H1 (cell line): Measurements from ENCODE around the gene ATG16L1. TPM values are rescaled to one million over a fixed set of nuclear protein-coding genes. Genes with fewer than 3 reads are reported as not detected.

Source experiments
- CHD1 ChIP-seq: IDR thresholded peaks from 2 replicates; pipeline ENCODE4 v1.6.1; 2012; ENCODE audit warnings: low read depth, low read length, improper control_type of control experiment
- EGR1 ChIP-seq: IDR thresholded peaks from 2 replicates; pipeline ENCODE4 v1.6.1; 2011; ENCODE audit warnings: low read depth, low read length, borderline replicate concordance
- MAFK ChIP-seq: IDR thresholded peaks from 2 replicates; pipeline ENCODE4 v1.6.1; 2012; ENCODE audit warnings: low read depth, mild to moderate bottlenecking, improper control_type of control experiment, low read length
- NANOG ChIP-seq: IDR thresholded peaks from 2 replicates; pipeline ENCODE4 v1.6.1; 2011; ENCODE audit warnings: low read length, low read depth, mild to moderate bottlenecking, inconsistent platforms; ENCODE audit not compliant: insufficient read depth, poor library complexity, severe bottlenecking
- SP2 ChIP-seq: IDR thresholded peaks from 2 replicates; pipeline ENCODE4 v1.6.1; 2012; ENCODE audit warnings: mild to moderate bottlenecking, low read length, inconsistent platforms
- SP4 ChIP-seq: IDR thresholded peaks from 2 replicates; pipeline ENCODE4 v1.6.1; 2012; ENCODE audit warnings: low read length, inconsistent platforms
- polyA plus RNA-seq, 7 experiments: library from polyadenylated mRNA; depleted of rRNA in 3 of 7; stranded (reverse) in 5 of 7; unstranded in 2 of 7; fragments of >200 nt in 5 of 7; fragments of 200-250 nt in 2 of 7; gene quantifications; 1 replicate in 5 of 7; 2 replicates in 1 of 7; 4 replicates in 1 of 7; pipeline versions ENCODE4 v1.2.1 to v1.2.3, GENCODE V29; 2011 to 2013; ENCODE audit warnings: missing spikeins in 2 of 7, mixed read lengths in 2 of 7
- total RNA-seq: library from RNA; stranded (reverse); fragmentation: NEBNext Ultra II Directional; extraction: Animal tissue kit (Norgen Biotek cat#: 25700); gene quantifications from 2 replicates; pipeline ENCODE4 v1.2.1, GENCODE V29; 2021
- TF ChIP-seq, protein P1 (sequence below), 3 experiments: IDR thresholded peaks; 1 replicate in 2 of 3; 2 replicates in 1 of 3; pipeline versions ENCODE4 v1.5.1 to v1.6.1; 2011; ENCODE audit warnings: low read length in 3 of 3, mild to moderate bottlenecking in 3 of 3, inconsistent platforms in 2 of 3, low read depth in 1 of 3, moderate library complexity in 1 of 3; ENCODE audit not compliant: insufficient read depth in 1 of 3; ENCODE audit errors: control extremely low read depth in 1 of 3

ATG16L1 gene
- total and polyA plus RNA-seq, 2 of the 8 experiments (the other 6 are each of a cell fraction or from before 2014, with no cell fraction given): 18.3 to 31.0 TPM

DNA sequence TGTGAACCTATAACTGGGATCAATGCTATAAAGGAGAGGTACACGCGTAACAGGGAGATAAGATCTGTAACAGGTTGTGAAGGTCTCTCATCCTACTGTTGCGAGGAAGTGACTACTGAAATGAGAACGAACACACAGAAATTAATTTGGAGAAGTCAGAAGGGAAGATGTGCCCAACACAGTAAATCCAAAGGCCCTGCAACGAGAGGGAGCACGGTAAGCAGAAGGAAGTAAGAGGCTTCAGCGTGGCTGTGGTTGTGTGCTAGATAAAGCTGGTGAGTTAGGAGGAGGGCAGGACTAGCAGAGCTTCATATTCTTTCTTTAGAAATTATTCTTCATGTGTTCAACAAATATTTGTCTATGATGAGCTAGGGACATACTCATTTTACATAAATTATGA is 2.5 kb upstream of the ATG16L1 start (continued):
- no peak for TF ChIP-seq NANOG
- TF ChIP-seq, protein P1, sequence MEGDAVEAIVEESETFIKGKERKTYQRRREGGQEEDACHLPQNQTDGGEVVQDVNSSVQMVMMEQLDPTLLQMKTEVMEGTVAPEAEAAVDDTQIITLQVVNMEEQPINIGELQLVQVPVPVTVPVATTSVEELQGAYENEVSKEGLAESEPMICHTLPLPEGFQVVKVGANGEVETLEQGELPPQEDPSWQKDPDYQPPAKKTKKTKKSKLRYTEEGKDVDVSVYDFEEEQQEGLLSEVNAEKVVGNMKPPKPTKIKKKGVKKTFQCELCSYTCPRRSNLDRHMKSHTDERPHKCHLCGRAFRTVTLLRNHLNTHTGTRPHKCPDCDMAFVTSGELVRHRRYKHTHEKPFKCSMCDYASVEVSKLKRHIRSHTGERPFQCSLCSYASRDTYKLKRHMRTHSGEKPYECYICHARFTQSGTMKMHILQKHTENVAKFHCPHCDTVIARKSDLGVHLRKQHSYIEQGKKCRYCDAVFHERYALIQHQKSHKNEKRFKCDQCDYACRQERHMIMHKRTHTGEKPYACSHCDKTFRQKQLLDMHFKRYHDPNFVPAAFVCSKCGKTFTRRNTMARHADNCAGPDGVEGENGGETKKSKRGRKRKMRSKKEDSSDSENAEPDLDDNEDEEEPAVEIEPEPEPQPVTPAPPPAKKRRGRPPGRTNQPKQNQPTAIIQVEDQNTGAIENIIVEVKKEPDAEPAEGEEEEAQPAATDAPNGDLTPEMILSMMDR (IDR thresholded peaks at IDR 0.05; ENCODE audit: control extremely low read depth in 1 of 3, insufficient read depth in 1 of 3, low read depth in 1 of 3, low read length in 3 of 3): no peak
- TF ChIP-seq CHD1: no peak
- no peak for TF ChIP-seq EGR1
- no peak for TF ChIP-seq SP2
- no peak for TF ChIP-seq MAFK
- TF ChIP-seq SP4: no peak
